Choroid plexus epithelial cell (primary cell): ENCODE results near the gene SPOCK3.

Source experiments
- DNase-seq: peaks from one replicate; pipeline ENCODE4 v3.0.0-alpha.2; 2010; ENCODE audit warnings: low read depth
- H3K4me3 ChIP-seq: 2 replicates; pipeline ENCODE4 v1.5.1; 2011; ENCODE audit warnings: low read depth, mild to moderate bottlenecking, control low read depth, low read length, moderate library complexity
- TF ChIP-seq, protein P1 (sequence below): conservative IDR thresholded peaks from 2 replicates; pipeline ENCODE4 v1.5.1; 2011; ENCODE audit warnings: low read depth, mild to moderate bottlenecking, control low read depth, inconsistent platforms, low read length, moderate library complexity

The SPOCK3 gene

DNA sequence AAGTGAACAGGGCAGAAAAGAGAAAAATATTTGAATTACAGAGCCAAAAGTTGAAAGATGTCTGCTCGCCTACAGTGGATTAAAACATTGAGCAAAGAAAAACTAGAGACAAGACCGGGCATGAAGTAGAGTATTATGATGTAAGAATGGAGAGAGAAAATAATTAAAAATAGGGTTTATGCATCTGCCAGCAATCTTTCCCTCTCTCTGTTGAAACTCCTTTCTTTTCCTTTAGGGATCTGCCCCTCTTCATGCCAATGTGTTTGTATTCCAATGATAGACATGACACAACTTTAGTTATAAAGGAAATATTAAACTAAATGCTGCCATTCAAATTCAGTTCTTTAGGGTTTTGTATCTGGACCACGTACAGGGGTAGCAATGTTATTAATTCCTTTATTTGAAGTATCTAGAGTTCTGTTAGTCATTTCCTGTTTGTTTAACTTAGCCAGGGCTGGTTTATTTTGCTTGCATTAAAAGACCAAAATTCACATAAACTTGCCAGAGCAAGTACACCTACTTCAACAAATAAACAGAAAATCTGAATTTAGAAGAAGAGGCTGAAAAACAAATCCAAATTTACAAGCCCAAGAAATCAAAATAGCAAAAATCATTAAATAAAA is 202.6 kb downstream of the SPOCK3 start:
- peak; percentile 68 for DNase-seq
- H3K4me3 ChIP-seq: no peak overlapping the region

DNA sequence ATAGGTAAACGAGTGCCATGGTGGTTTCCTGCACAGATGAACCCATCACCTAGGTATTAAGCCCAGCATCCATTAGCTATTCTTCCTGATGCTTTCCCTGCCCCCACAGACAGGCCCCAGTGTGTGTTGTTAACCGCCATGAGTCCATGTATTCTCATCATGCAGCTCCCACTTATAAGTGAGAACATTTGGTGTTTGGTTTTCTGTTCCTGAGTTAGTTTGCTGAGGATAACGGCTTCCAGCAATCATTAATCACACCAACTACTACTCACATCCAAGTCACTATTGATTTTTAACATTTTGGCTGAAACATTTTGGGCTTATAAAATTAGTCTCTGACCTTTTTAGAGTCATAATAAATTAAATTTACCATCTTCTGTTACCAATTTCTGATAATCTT is 205.3 kb downstream of the SPOCK3 start:
- H3K4me3 ChIP-seq: no peak overlapping the region
- TF ChIP-seq, protein P1, sequence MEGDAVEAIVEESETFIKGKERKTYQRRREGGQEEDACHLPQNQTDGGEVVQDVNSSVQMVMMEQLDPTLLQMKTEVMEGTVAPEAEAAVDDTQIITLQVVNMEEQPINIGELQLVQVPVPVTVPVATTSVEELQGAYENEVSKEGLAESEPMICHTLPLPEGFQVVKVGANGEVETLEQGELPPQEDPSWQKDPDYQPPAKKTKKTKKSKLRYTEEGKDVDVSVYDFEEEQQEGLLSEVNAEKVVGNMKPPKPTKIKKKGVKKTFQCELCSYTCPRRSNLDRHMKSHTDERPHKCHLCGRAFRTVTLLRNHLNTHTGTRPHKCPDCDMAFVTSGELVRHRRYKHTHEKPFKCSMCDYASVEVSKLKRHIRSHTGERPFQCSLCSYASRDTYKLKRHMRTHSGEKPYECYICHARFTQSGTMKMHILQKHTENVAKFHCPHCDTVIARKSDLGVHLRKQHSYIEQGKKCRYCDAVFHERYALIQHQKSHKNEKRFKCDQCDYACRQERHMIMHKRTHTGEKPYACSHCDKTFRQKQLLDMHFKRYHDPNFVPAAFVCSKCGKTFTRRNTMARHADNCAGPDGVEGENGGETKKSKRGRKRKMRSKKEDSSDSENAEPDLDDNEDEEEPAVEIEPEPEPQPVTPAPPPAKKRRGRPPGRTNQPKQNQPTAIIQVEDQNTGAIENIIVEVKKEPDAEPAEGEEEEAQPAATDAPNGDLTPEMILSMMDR: no peak
- DNase-seq: no peak

More for the DNA sequence above, 202.6 kb downstream of the SPOCK3 start:
- TF ChIP-seq, protein P1: no peak

DNA sequence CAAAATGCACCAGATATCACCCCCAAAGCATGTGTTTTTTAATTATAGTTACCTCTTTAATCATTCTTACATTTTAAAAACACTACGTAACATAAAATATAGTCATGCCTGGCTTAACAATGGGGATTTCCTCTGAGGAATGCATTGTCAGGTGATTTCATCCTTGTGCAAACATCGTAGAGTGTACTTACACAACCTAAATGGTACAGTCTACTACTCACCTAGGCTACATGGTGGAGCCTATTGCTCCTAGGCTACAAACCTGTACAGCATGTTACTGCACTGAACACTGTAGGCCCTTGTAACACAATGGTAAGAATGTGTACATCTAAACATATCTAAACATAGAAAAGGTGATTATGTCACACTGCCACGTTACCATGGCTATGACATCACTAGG is 208.6 kb downstream of the SPOCK3 start:
- TF ChIP-seq, protein P1: no peak
- DNase-seq: no peak
- H3K4me3 ChIP-seq: no peak overlapping the region

DNA sequence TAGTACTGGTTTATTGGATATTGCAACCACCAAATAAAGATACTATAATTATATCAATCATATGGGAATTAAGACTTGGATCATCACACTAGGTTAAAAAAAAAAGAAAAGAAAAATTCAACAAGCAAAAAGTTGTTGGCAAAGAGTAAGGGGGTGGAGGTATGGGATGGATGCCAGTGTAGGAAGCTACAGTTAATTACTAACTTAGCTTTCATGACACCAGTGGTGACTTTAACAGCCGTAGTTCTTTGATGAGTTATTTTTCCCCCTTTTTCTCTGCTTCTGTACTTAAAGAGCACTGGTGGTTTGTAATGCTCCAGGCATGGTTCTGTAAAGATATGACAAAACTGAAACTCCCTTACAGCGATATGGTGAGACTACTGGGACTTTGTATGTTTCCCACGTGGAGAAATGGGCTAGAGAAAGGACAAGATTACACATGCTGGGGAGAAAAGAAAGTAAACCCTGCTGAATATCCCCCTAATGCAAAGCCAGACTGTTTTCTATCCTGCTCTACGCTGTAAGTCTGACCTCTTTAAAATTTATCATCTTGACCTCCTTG is 210.8 kb downstream of the SPOCK3 start:
- DNase-seq: no peak
- TF ChIP-seq, protein P1: no peak
- no peak overlapping the region for H3K4me3 ChIP-seq

DNA sequence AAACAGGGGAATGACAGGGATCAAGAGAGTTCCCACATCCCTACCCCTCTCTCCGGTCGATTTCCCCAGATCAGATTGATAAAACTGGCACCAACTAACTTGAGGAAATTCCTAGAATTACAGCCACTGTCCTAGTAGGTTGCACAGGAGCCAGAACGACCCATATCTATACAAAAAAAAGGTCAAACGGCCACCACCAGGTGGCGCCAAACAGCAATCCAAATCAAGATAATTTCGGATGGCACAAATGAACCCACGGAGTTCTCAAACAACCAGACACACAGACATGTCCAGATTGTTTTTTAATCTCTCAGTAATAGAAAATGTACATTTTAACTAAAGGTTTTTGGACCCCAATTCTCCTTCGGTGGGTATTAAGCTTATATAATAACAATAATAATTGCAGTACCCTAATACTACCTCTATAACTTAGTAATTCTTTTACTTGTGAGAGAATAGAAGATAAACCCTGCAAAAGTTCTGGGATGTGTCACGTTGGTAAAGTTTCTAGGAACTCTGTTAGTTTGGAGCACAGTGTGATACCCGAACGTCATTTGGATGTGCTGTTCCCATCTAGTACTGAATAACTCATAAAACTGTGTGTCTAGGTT is 212.6 kb downstream of the SPOCK3 start:
- TF ChIP-seq, protein P1: peak; percentile 86

DNA sequence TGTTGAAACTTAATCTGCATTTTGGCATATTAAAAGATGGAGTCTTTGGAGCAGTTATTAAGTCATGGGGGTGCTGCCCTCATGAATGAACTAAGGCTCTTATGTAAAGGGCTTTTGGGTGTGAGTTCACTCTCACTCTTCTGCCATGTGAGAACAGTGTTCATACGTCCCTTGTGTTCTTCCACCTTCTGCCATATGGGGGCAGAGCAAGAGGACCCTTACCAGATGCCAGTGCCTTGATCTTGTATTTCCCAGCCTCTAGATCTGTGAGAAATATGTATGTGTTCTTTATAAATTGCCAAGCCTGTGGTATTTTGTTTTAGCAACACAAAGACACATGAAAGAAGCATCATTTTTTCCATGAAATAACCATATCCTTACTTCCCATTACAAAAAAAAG is 213.9 kb downstream of the SPOCK3 start:
- TF ChIP-seq, protein P1: peak; percentile 62
- DNase-seq: peak; percentile 43
- no peak overlapping the region for H3K4me3 ChIP-seq

More for the DNA sequence above, 212.6 kb downstream of the SPOCK3 start:
- peak; percentile 81 for DNase-seq
- H3K4me3 ChIP-seq: no peak overlapping the region
